Heart right ventricle (tissue), 16 donors: Measurements from ENCODE around the gene NXPH1. TPM values are rescaled to one million over a fixed set of nuclear protein-coding genes. Genes with fewer than 3 reads are reported as not detected.

Experiments
- ATAC-seq, 8 donors: fragments of 200-7000 bp; cut with Tn5 transposase; one replicate each; pipeline ENCODE4 v1.9.1; 2020; ENCODE audit warnings: mild to moderate bottlenecking in 8 of 8, moderate library complexity in 8 of 8, moderate number of reproducible peaks in 1 of 8
- DNase-seq, 2 donors: peaks; one replicate each; pipeline ENCODE4 v3.0.0-alpha.2; 2020
- H3K27ac ChIP-seq, 10 donors: fragments of 200-600 bp; sonication (generic) in 2 of 10; one replicate each; pipeline versions ENCODE4 v1.5.0 to v1.8.0; 2020 to 2022; ENCODE audit warnings: mild to moderate bottlenecking in 3 of 10
- H3K27me3 ChIP-seq, 7 donors: fragments of 200-600 bp; one replicate each; pipeline ENCODE4 v1.8.0; 2021 to 2022; ENCODE audit warnings: mild to moderate bottlenecking in 2 of 7
- H3K36me3 ChIP-seq, 9 donors: fragments of 200-600 bp; sonication (generic) in 1 of 9; one replicate each; pipeline versions ENCODE4 v1.5.0 to v1.8.0; 2020 to 2022; ENCODE audit warnings: mild to moderate bottlenecking in 2 of 9
- H3K4me1 ChIP-seq, 9 donors: fragments of 200-600 bp; sonication (generic) in 1 of 9; one replicate each; pipeline versions ENCODE4 v1.5.0 to v1.8.0; 2020 to 2022; ENCODE audit warnings: mild to moderate bottlenecking in 4 of 9
- H3K4me3 ChIP-seq, 10 donors: fragments of 200-600 bp; sonication (generic) in 2 of 10; one replicate each; pipeline versions ENCODE4 v1.5.0 to v1.8.0; 2020 to 2022; ENCODE audit warnings: mild to moderate bottlenecking in 7 of 10, moderate library complexity in 2 of 10
- H3K9me3 ChIP-seq, 11 donors: fragments of 200-600 bp in 10 of 11; sonication (generic) in 2 of 11; one replicate each; pipeline versions ENCODE4 v1.5.0 to v1.8.0; 2013 to 2022; ENCODE audit warnings: mild to moderate bottlenecking in 2 of 11, control low read depth in 1 of 11, moderate library complexity in 1 of 11
- WGBS, 2 donors: extraction: QIAGEN DNeasy Blood & Tissue Kit; methylation state at CpG; one replicate each; pipeline ENCODE4 v1.1.7; 2013; ENCODE audit warnings: inconsistent platforms in 1 of 2; 5-methylcytosine and 5-hydroxymethylcytosine counted together
- intact Hi-C, 10 donors: fragments of 100-400 bp; cut with DNase I; formaldehyde crosslinking; loops; one replicate each; pipeline versions ENCODE4 v1.11.1 to v1.14.2; 2022
- polyA plus RNA-seq, 2 donors: library from polyadenylated mRNA; stranded (reverse); fragments of 200-250 nt; gene quantifications; one replicate each; pipeline ENCODE4 v1.2.3, GENCODE V29; 2013
- total RNA-seq, 10 donors: library from RNA; stranded (reverse); fragmentation: NEBNext Ultra II Directional in 3 of 10; extraction: Animal tissue kit (Norgen Biotek cat#: 25700) in 3 of 10; gene quantifications; one replicate each; pipeline versions ENCODE4 v1.2.1 to v1.2.4, GENCODE V29; 2021 to 2023
- TF ChIP-seq, protein P1 (sequence below), 9 donors: fragments of 200-600 bp; sonication (generic) in 2 of 9; IDR thresholded peaks; one replicate each; pipeline versions ENCODE4 v1.5.0 to v1.8.0; 2021 to 2022; ENCODE audit warnings: antibody characterized with exemption in 9 of 9, mild to moderate bottlenecking in 5 of 9, moderate library complexity in 1 of 9
- donor health status: Arrhythmogenic right ventricular cardiomyopathy.
- donor health status: ischemic (EF 13 %, LVEDD 7.1; RV severe dilation, severe dysfunction).
- donor health status: healthy with polysubstance abuse.
- donor health status: DM: no; HTN: yes; CAD: no.
- donor health status: DM: no; HTN: no; CAD: no.
- donor health status: ischemic (EF 25% LVEDD 6.9; RV normal size, moderate dysfunction).
- donor health status: ischemic (EF 25% LVEDD 5.7; RV mildly dilated, moderate dysfunction).
- donor health status: healthy.
- donor health status: DM: yes; HTN: yes; CAD: no.
- donor health status: Ischemic cardiomyopathy.
- donor health status: ischemic (EF 35%, LVEDD 5.7; RV mildly dilated, moderate dysfunction).
- donor health status: nonischemic (EF 11% LVEDD 7.7; RV severe dilation, severe dysfunction).
- donor health status: DM: yes; HTN: yes; CAD: no.
- donor health status: PGD.
- donor health status: ischemic (EF 29% LVEDD 5.4; RV normal size, mild dysfunction).
- donor health status: nonischemic (EF 23%, LVEDD 6.1; RV moderate dilation, normal function).

NXPH1 gene
- total and polyA plus RNA-seq, 12 donors = not detected

DNA sequence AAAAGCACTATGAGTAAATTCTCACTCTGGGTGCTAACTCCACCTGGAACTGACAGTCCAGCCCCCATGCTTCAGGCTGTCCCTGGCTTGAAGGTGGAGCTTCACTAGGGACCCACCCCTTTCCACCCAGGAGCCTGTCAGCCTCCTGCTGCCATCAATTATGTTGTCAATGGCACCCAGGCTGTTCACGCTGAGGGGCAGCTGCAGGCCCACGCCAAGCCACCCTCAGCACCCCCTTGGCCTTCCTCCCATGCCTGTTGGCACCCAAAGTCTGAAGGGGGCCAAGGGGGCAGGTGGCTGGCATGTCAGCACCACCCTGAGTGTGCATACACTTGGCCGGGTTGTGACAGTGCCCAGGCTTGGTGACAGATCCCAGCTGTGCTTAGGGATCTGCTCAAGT, 149.3 kb downstream of the NXPH1 start:
- 70 to 89% methylated on average over 3 of the region's 3 CpGs for whole genome bisulfite sequencing, 2 donors
- Histone ChIP-seq H3K27ac (no peak overlapping the region), H3K4me3 (no peak overlapping the region), H3K27me3 (no peaks in the 10 kb centered on the region), H3K9me3 (no peaks in the 10 kb centered on the region), H3K4me1 (no peaks in the 10 kb centered on the region), H3K36me3 (no peaks in the 10 kb centered on the region)
- intact Hi-C loops = no loop called here
- ATAC-seq (no peak), DNase-seq (no peak)
- TF ChIP-seq, protein P1, sequence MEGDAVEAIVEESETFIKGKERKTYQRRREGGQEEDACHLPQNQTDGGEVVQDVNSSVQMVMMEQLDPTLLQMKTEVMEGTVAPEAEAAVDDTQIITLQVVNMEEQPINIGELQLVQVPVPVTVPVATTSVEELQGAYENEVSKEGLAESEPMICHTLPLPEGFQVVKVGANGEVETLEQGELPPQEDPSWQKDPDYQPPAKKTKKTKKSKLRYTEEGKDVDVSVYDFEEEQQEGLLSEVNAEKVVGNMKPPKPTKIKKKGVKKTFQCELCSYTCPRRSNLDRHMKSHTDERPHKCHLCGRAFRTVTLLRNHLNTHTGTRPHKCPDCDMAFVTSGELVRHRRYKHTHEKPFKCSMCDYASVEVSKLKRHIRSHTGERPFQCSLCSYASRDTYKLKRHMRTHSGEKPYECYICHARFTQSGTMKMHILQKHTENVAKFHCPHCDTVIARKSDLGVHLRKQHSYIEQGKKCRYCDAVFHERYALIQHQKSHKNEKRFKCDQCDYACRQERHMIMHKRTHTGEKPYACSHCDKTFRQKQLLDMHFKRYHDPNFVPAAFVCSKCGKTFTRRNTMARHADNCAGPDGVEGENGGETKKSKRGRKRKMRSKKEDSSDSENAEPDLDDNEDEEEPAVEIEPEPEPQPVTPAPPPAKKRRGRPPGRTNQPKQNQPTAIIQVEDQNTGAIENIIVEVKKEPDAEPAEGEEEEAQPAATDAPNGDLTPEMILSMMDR (IDR thresholded peaks at IDR 0.05) = no peak

DNA sequence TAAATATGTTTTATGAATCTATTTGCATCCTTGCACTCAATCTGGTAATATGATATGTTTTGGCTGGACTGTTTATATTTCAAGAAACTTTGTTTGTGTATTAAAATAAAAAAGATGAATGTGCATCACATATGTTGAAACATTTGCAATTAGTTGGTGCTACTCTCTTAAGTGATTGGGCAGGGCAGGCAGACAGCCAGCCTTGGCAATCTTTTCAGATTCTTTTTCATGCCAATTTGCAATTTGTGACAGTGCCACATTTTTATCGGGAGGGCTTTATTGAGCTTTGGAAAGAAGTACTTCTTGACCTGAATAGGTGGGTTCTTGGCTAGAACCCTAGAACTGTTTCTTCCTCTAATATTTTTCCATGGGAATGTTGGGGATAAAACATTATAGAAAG, 152.2 kb downstream of the NXPH1 start:
- ATAC-seq (no peak), DNase-seq (no peak)
- TF ChIP-seq, protein P1 (IDR thresholded peaks at IDR 0.05) = no peak
- intact Hi-C loops = no loop called here
- Histone ChIP-seq H3K27me3 (no peaks in the 10 kb centered on the region), H3K4me1 (no peaks in the 10 kb centered on the region), H3K4me3 (no peak overlapping the region), H3K9me3 (no peaks in the 10 kb centered on the region), H3K27ac (no peak overlapping the region), H3K36me3 (no peaks in the 10 kb centered on the region)
- WGBS, 2 donors = 86 to 90% methylated on average over 1 of the region's 1 CpG

- Histone ChIP-seq H3K27me3 (peaks cover 0 to 3% (median 0%) of the 10 kb centered on the region in 7 donors), H3K4me1 (no peaks in the 10 kb centered on the region), H3K9me3 (no peaks in the 10 kb centered on the region), H3K4me3 (no peak overlapping the region), H3K27ac (no peak overlapping the region), H3K36me3 (no peaks in the 10 kb centered on the region)
- intact Hi-C loops = loop anchor here in 1 of 10 donors (10.0 kb wide), 1 partner anchor 775 kb away; no protein-coding TSS in a partner anchor
- WGBS, 2 donors = 82 to 87% methylated on average over 4 of the region's 4 CpGs
- no peak for DNase-seq
- ATAC-seq = no peak
- TF ChIP-seq, protein P1 (IDR thresholded peaks at IDR 0.05) = no peak
Observed at GRCh38 chr7:8590225-8590624, 156.8 kb downstream of the NXPH1 start.

GRCh38 chr7:8590791-8591190, 157.4 kb downstream of the NXPH1 start:
- H3K4me3 ChIP-seq = no peak overlapping the region
- DNase-seq (no peak), ATAC-seq (no peak)
- peaks cover 0 to 3% (median 0%) of the 10 kb centered on the region in 7 donors for H3K27me3 ChIP-seq
- TF ChIP-seq, protein P1 (IDR thresholded peaks at IDR 0.05) = no peak
- no peaks in the 10 kb centered on the region for H3K4me1 ChIP-seq
- no peak overlapping the region for H3K27ac ChIP-seq
- H3K9me3 ChIP-seq = no peaks in the 10 kb centered on the region
- H3K36me3 ChIP-seq = no peaks in the 10 kb centered on the region
- intact Hi-C loops = loop anchor here in 1 of 10 donors (10.0 kb wide), 1 partner anchor 774 kb away; no protein-coding TSS in a partner anchor
- WGBS, 2 donors = 72 to 74% methylated on average over 3 of the region's 3 CpGs
